Large intestine (tissue), 3 donors: ENCODE measurements around the gene APBB2. TPM values are rescaled to one million over a fixed set of nuclear protein-coding genes. Genes with fewer than 3 reads are reported as not detected.

Source experiments
- DNase-seq, 2 donors: peaks; one replicate each; pipeline versions ENCODE4 v3.0.0 to v3.0.0-alpha.2; 2013
- H3K27ac ChIP-seq: one replicate; pipeline ENCODE4 v1.5.1; 2013; ENCODE audit warnings: low read length
- H3K27me3 ChIP-seq: 2 replicates; pipeline ENCODE4 v1.6.1; 2013; ENCODE audit warnings: low read length; ENCODE audit not compliant: control insufficient read depth, insufficient read depth
- H3K36me3 ChIP-seq: 2 replicates; pipeline ENCODE4 v1.6.1; 2013; ENCODE audit warnings: low read length; ENCODE audit not compliant: control insufficient read depth, insufficient read depth
- H3K4me1 ChIP-seq: one replicate; pipeline ENCODE4 v1.6.1; 2013; ENCODE audit warnings: low read length; ENCODE audit not compliant: control insufficient read depth, insufficient read depth
- H3K4me3 ChIP-seq: one replicate; pipeline ENCODE4 v1.5.1; 2013; ENCODE audit warnings: low read length
- H3K9me3 ChIP-seq: one replicate; pipeline ENCODE4 v1.6.1; 2013; ENCODE audit warnings: mild to moderate bottlenecking, low read depth, low read length, moderate library complexity; ENCODE audit not compliant: control insufficient read depth
- WGBS: methylation state at CpG from one replicate; pipeline ENCODE4 v1.1.5; 2013; ENCODE audit warnings: low lambda C conversion rate; ENCODE audit not compliant: insufficient coverage; 5-methylcytosine and 5-hydroxymethylcytosine counted together
- polyA plus RNA-seq: library from polyadenylated mRNA; unstranded; fragments of 120-200 nt; gene quantifications from one replicate; pipeline ENCODE4 v1.2.1, GENCODE V29; 2013

APBB2 gene
- polyA plus RNA-seq, 1 donor, result 26.6 TPM

- no peak overlapping the region for H3K4me3 ChIP-seq
- no peaks in the 10 kb centered on the region for H3K4me1 ChIP-seq
- WGBS, result no CpG with 5 or more reads among the region's 5 CpGs
- no peak for DNase-seq
- H3K27ac ChIP-seq, result no peak overlapping the region
- no peaks in the 10 kb centered on the region for H3K27me3 ChIP-seq
- H3K36me3 ChIP-seq, result no peaks in the 10 kb centered on the region
- no peaks in the 10 kb centered on the region for H3K9me3 ChIP-seq
Measured at GRCh38 chr4:40848251-40848650, 366.1 kb downstream of the APBB2 start.

GRCh38 chr4:40846532-40846931 lies 367.8 kb downstream of the APBB2 start:
- H3K27ac ChIP-seq, result no peak overlapping the region
- no peak for DNase-seq
- no peaks in the 10 kb centered on the region for H3K9me3 ChIP-seq
- 100% methylated on average over 1 of the region's 5 CpGs for WGBS
- no peaks in the 10 kb centered on the region for H3K27me3 ChIP-seq
- no peaks in the 10 kb centered on the region for H3K36me3 ChIP-seq
- H3K4me1 ChIP-seq, result no peaks in the 10 kb centered on the region
- H3K4me3 ChIP-seq, result no peak overlapping the region

- Histone ChIP-seq H3K9me3 (no peaks in the 10 kb centered on the region), H3K27ac (no peak overlapping the region), H3K4me1 (no peaks in the 10 kb centered on the region), H3K36me3 (no peaks in the 10 kb centered on the region), H3K4me3 (no peak overlapping the region), H3K27me3 (no peaks in the 10 kb centered on the region)
- no peak for DNase-seq
- WGBS, result no CpG with 5 or more reads among the region's 10 CpGs
Measured at GRCh38 chr4:40845154-40845835, 369.0 kb downstream of the APBB2 start.

- no peak for DNase-seq
- Histone ChIP-seq H3K4me1 (no peaks in the 10 kb centered on the region), H3K36me3 (no peaks in the 10 kb centered on the region), H3K27me3 (no peaks in the 10 kb centered on the region), H3K4me3 (no peak overlapping the region), H3K9me3 (no peaks in the 10 kb centered on the region), H3K27ac (no peak overlapping the region)
- WGBS, result no CpG with 5 or more reads among the region's 6 CpGs
Measured at GRCh38 chr4:40844261-40844660, 370.1 kb downstream of the APBB2 start.

- Histone ChIP-seq H3K9me3 (no peaks in the 10 kb centered on the region), H3K4me1 (no peaks in the 10 kb centered on the region), H3K4me3 (no peak overlapping the region), H3K27me3 (no peaks in the 10 kb centered on the region), H3K27ac (no peak overlapping the region), H3K36me3 (no peaks in the 10 kb centered on the region)
- no CpG with 5 or more reads among the region's 1 CpG for WGBS
- no peak for DNase-seq
Measured at GRCh38 chr4:40843696-40844095, 370.6 kb downstream of the APBB2 start.

- no peaks in the 10 kb centered on the region for H3K36me3 ChIP-seq
- H3K4me3 ChIP-seq, result no peak overlapping the region
- no peak overlapping the region for H3K27ac ChIP-seq
- no peak for DNase-seq
- WGBS, result 20% methylated on average over 1 of the region's 14 CpGs
- H3K4me1 ChIP-seq, result no peaks in the 10 kb centered on the region
- no peaks in the 10 kb centered on the region for H3K27me3 ChIP-seq
- H3K9me3 ChIP-seq, result no peaks in the 10 kb centered on the region
Measured at GRCh38 chr4:40842725-40843423, 371.5 kb downstream of the APBB2 start.

GRCh38 chr4:40842318-40842717 lies 372.0 kb downstream of the APBB2 start:
- H3K4me1 ChIP-seq, result no peaks in the 10 kb centered on the region
- no peaks in the 10 kb centered on the region for H3K9me3 ChIP-seq
- H3K4me3 ChIP-seq, result no peak overlapping the region
- DNase-seq, result no peak
- no peaks in the 10 kb centered on the region for H3K36me3 ChIP-seq
- H3K27me3 ChIP-seq, result no peaks in the 10 kb centered on the region
- 86% methylated on average over 6 of the region's 13 CpGs for WGBS
- H3K27ac ChIP-seq, result no peak overlapping the region

- no peaks in the 10 kb centered on the region for H3K9me3 ChIP-seq
- H3K36me3 ChIP-seq, result no peaks in the 10 kb centered on the region
- no peak overlapping the region for H3K4me3 ChIP-seq
- WGBS, result no CpG with 5 or more reads among the region's 7 CpGs
- no peaks in the 10 kb centered on the region for H3K27me3 ChIP-seq
- H3K4me1 ChIP-seq, result no peaks in the 10 kb centered on the region
- no peak overlapping the region for H3K27ac ChIP-seq
- peak; percentile 71 to 75 for DNase-seq
Measured at GRCh38 chr4:40840985-40841571, 373.3 kb downstream of the APBB2 start.

- WGBS, result 80% methylated on average over 2 of the region's 10 CpGs
- H3K9me3 ChIP-seq, result no peaks in the 10 kb centered on the region
- H3K27me3 ChIP-seq, result no peaks in the 10 kb centered on the region
- peaks cover 3% of the 10 kb centered on the region for H3K36me3 ChIP-seq
- H3K4me3 ChIP-seq, result no peak overlapping the region
- no peak for DNase-seq
- no peaks in the 10 kb centered on the region for H3K4me1 ChIP-seq
- H3K27ac ChIP-seq, result no peak overlapping the region
Measured at GRCh38 chr4:40840255-40840984, 373.9 kb downstream of the APBB2 start.

GRCh38 chr4:40838742-40839141 lies 375.6 kb downstream of the APBB2 start:
- DNase-seq, result no peak
- Histone ChIP-seq H3K27ac (no peak overlapping the region), H3K4me3 (no peak overlapping the region), H3K27me3 (no peaks in the 10 kb centered on the region), H3K9me3 (no peaks in the 10 kb centered on the region), H3K4me1 (no peaks in the 10 kb centered on the region), H3K36me3 (peaks cover 8% of the 10 kb centered on the region)
- no CpG with 5 or more reads among the region's 4 CpGs for WGBS
